Femur (tissue), 1 donor: ENCODE results near the gene CRAT.

Experiments
- DNase-seq: peaks from one replicate; pipeline ENCODE4 v3.0.0-alpha.2; 2017

Gene CRAT

GRCh38 chr9:129058965-129059795, 51.4 kb downstream of the CRAT start:
- DNase-seq, result no peak

DNA sequence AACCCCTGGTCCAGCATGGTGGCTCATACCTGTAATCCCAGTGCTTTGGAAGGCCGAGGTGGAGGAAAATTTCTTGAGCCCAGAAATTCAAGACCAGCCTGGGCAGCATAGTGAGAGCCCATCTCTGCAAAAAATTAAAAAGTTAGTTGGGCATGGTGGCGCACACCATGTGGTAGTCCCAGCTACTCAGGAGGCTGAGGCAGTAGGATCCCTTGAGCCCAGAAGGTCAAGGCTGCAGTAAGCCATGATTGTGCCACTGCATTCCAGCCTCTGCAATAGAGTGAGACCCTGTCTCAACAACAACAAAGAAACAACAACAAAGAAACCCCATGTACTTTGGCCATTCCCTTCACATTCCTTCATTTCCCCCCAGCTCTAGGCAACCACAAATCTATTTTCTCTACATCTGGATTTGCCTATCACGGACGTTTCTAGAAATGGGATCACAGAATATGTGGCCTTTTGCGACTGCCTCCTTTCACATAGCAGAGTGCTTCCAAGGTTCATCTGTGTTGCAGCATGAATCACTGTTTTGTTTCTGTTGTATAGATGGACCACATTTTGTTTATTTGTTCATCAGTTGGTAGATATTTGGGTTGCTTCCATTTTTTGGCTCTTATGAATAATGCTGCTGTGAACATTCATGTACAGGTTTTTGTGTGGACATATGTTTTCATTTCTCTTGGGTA, 56.3 kb downstream of the CRAT start:
- DNase-seq, result no peak

- DNase-seq, result no peak
Measured at GRCh38 chr9:129053020-129053419, 57.6 kb downstream of the CRAT start.

GRCh38 chr9:129052592-129052991, 58.0 kb downstream of the CRAT start:
- no peak for DNase-seq
